IMR-90 (cell line): ENCODE measurements around the gene ABTB2. TPM values are rescaled to one million over a fixed set of nuclear protein-coding genes. Genes with fewer than 3 reads are reported as not detected.

Source experiments
- ATAC-seq: fragments of 200-7000 bp; cut with Tn5 transposase; 2 replicates; pipeline ENCODE4 v1.9.1; 2020; ENCODE audit warnings: low read depth, mild to moderate bottlenecking, moderate library complexity
- BruUV-seq: library from RNA; stranded (reverse); fragments of 400-500 nt; replicated peaks from 2 replicates; lab custom pipeline; 2021; lab: Mats Ljungman, UMichigan
- CTCF ChIA-PET: fragments of 300-600 bp; formaldehyde crosslinking; extraction: SDS; loops from one replicate; lab custom pipeline; 2021; ENCODE audit warnings: antibody characterized with exemption; lab: Yijun Ruan, JAX
- POLR2A ChIA-PET: fragments of 300-600 bp; sonication (Branson Sonifier 250); formaldehyde crosslinking; loops from one replicate; lab custom pipeline; 2022; ENCODE audit warnings: antibody characterized with exemption; ENCODE audit not compliant: unreplicated experiment; lab: Charles Lee
- DNase-seq: peaks from one replicate; pipeline ENCODE4 v3.0.0; 2013
- H2AFZ ChIP-seq: replicated peaks from 2 replicates; pipeline ENCODE3; 2013; ENCODE audit warnings: low read length, mild to moderate bottlenecking; ENCODE audit not compliant: poor library complexity
- H2AK5ac ChIP-seq: 2 replicates; pipeline ENCODE4 v1.6.1; 2013; ENCODE audit warnings: low read depth, low read length, inconsistent platforms
- H2AK9ac ChIP-seq: replicated peaks from 2 replicates; pipeline ENCODE3; 2013; ENCODE audit warnings: mild to moderate bottlenecking, low read depth, low read length, moderate library complexity; ENCODE audit not compliant: poor library complexity
- H2BK120ac ChIP-seq: 2 replicates; pipeline ENCODE4 v1.6.1; 2013; ENCODE audit warnings: low read depth, low read length, inconsistent platforms
- H2BK15ac ChIP-seq: 3 replicates; pipeline ENCODE4 v1.6.1; 2013; ENCODE audit warnings: low read depth, low read length, inconsistent platforms
- H2BK20ac ChIP-seq: 2 replicates; pipeline ENCODE4 v1.6.1; 2013; ENCODE audit warnings: low read depth, mild to moderate bottlenecking, inconsistent platforms, low read length, moderate library complexity
- H2BK5ac ChIP-seq: 2 replicates; pipeline ENCODE4 v1.6.1; 2013; ENCODE audit warnings: mild to moderate bottlenecking, low read depth, low read length, inconsistent platforms; ENCODE audit not compliant: poor library complexity, severe bottlenecking
- H3K14ac ChIP-seq: replicated peaks from 2 replicates; pipeline ENCODE4 v1.6.1; 2013; ENCODE audit warnings: low read depth, low read length, inconsistent platforms
- H3K18ac ChIP-seq: 2 replicates; pipeline ENCODE4 v1.6.1; 2013; ENCODE audit warnings: low read depth, low read length, control low read depth
- H3K23ac ChIP-seq: 2 replicates; pipeline ENCODE4 v1.6.1; 2013; ENCODE audit warnings: low read depth, low read length, inconsistent platforms
- H3K27ac ChIP-seq: 2 replicates; pipeline ENCODE4 v1.5.1; 2013; ENCODE audit warnings: mild to moderate bottlenecking, control low read depth, low read length; ENCODE audit not compliant: insufficient read depth
- H3K27me3 ChIP-seq: 2 replicates; pipeline ENCODE4 v1.6.1; 2013; ENCODE audit warnings: low read length; ENCODE audit not compliant: control insufficient read depth, insufficient read depth
- H3K36me3 ChIP-seq: 2 replicates; pipeline ENCODE4 v1.6.1; 2013; ENCODE audit warnings: low read length, mixed read lengths; ENCODE audit not compliant: control insufficient read depth, insufficient read depth
- H3K4ac ChIP-seq: 2 replicates; pipeline ENCODE4 v1.6.1; 2013; ENCODE audit warnings: low read depth, low read length, inconsistent platforms
- H3K4me1 ChIP-seq: 2 replicates; pipeline ENCODE4 v1.6.1; 2013; ENCODE audit warnings: low read length, mixed read lengths; ENCODE audit not compliant: control insufficient read depth, insufficient read depth
- H3K4me2 ChIP-seq: 2 replicates; pipeline ENCODE4 v1.6.1; 2013; ENCODE audit warnings: low read depth, mild to moderate bottlenecking, control low read depth, low read length, moderate library complexity
- H3K4me3 ChIP-seq: 2 replicates; pipeline ENCODE4 v1.5.1; 2013; ENCODE audit warnings: low read depth, mild to moderate bottlenecking, control low read depth, low read length, moderate library complexity; ENCODE audit not compliant: insufficient read depth
- H3K56ac ChIP-seq: 2 replicates; pipeline ENCODE4 v1.6.1; 2013; ENCODE audit warnings: low read length, inconsistent platforms; ENCODE audit not compliant: insufficient read depth; ENCODE audit errors: extremely low read depth
- H3K79me1 ChIP-seq, 2 experiments: 2 replicates each; pipeline ENCODE4 v1.6.1; 2013; ENCODE audit warnings: low read length in 2 of 2, inconsistent platforms in 1 of 2, low read depth in 1 of 2
- H3K9ac ChIP-seq: 2 replicates; pipeline ENCODE4 v1.6.1; 2013; ENCODE audit warnings: low read depth, low read length, control low read depth
- H3K9me1 ChIP-seq: 2 replicates; pipeline ENCODE4 v1.6.1; 2013; ENCODE audit warnings: low read length, inconsistent platforms; ENCODE audit not compliant: insufficient read depth
- H3K9me3 ChIP-seq: 2 replicates; pipeline ENCODE4 v1.6.1; 2013; ENCODE audit warnings: low read length; ENCODE audit not compliant: control insufficient read depth, insufficient read depth
- H4K20me1 ChIP-seq: 2 replicates; pipeline ENCODE4 v1.6.1; 2013; ENCODE audit warnings: low read length, inconsistent platforms; ENCODE audit not compliant: insufficient read depth
- H4K5ac ChIP-seq: 2 replicates; pipeline ENCODE4 v1.6.1; 2013; ENCODE audit warnings: mild to moderate bottlenecking, low read depth, low read length, control low read depth
- H4K8ac ChIP-seq, 2 experiments: 2 replicates each; pipeline ENCODE4 v1.6.1; 2013; ENCODE audit warnings: low read depth in 2 of 2, low read length in 2 of 2, control low read depth in 1 of 2, inconsistent platforms in 1 of 2
- H4K91ac ChIP-seq: 2 replicates; pipeline ENCODE4 v1.6.1; 2013; ENCODE audit warnings: low read depth, low read length, inconsistent platforms; ENCODE audit not compliant: insufficient read depth
- CEBPB ChIP-seq: IDR thresholded peaks from 2 replicates; pipeline ENCODE4 v1.6.1; 2012; ENCODE audit warnings: low read depth, low read length, improper control_type of control experiment
- CHD1 ChIP-seq: IDR thresholded peaks from 2 replicates; pipeline ENCODE4 v1.6.1; 2012; ENCODE audit warnings: low read depth, low read length, improper control_type of control experiment
- FOS ChIP-seq: fragments of 150-350 bp; IDR thresholded peaks from 2 replicates; pipeline ENCODE4 v1.6.1; 2016; ENCODE audit warnings: low read depth, low read length
- NFE2L2 ChIP-seq: fragments of 150-350 bp; IDR thresholded peaks from 2 replicates; pipeline ENCODE4 v1.6.1; 2016; ENCODE audit warnings: low read depth, mild to moderate bottlenecking, low read length
- RCOR1 ChIP-seq: IDR thresholded peaks from 2 replicates; pipeline ENCODE4 v1.6.1; 2012; ENCODE audit warnings: mild to moderate bottlenecking, low read length, improper control_type of control experiment; ENCODE audit not compliant: insufficient replicate concordance
- SMC3 ChIP-seq: fragments of 150-350 bp; IDR thresholded peaks from 2 replicates; pipeline ENCODE4 v1.6.1; 2016; ENCODE audit warnings: low read depth, mild to moderate bottlenecking, antibody characterized with exemption, low read length, moderate library complexity
- WGBS, 2 experiments: methylation state at CpG; one replicate each; pipeline versions ENCODE4 v1.1.5 to v1.1.7; 2013; ENCODE audit warnings: missing lambda C conversion rate in 2 of 2; ENCODE audit not compliant: insufficient read length in 1 of 2; ENCODE audit errors: extremely low coverage in 2 of 2; 5-methylcytosine and 5-hydroxymethylcytosine counted together
- dilution Hi-C: fragments of 300-500 bp; cut with HindIII; formaldehyde crosslinking; loops from one replicate; pipeline ENCODE4 v1.14.3; 2018; ENCODE audit warnings: low sequenced_read_pairs; ENCODE audit not compliant: unreplicated experiment
- in situ Hi-C: fragments of 300-500 bp; cut with MboI; formaldehyde crosslinking; loops from 3 replicates; pipeline ENCODE4 v1.14.3; 2019; ENCODE audit warnings: low sequenced_read_pairs, inconsistent platforms, mixed read lengths
- intact Hi-C: fragments of 100-400 bp; cut with micrococcal nuclease; formaldehyde crosslinking; loops from 2 replicates; pipeline ENCODE4 v1.10.0; 2022
- polyA plus RNA-seq, 3 experiments: library from polyadenylated mRNA; depleted of rRNA; stranded (reverse); fragments of >200 nt; gene quantifications; 2 replicates each; pipeline ENCODE4 v1.2.3, GENCODE V29; 2012; ENCODE audit warnings: low replicate concordance in 1 of 3
- total RNA-seq: library from RNA; depleted of rRNA; stranded (reverse); fragments of >200 nt; gene quantifications from 2 replicates; pipeline ENCODE4 v1.2.3, GENCODE V29; 2012

The ABTB2 gene
- total and polyA plus RNA-seq, 2 of the 4 experiments (the other 2 are of a cell fraction) = 0.18 to 2.0 TPM

DNA sequence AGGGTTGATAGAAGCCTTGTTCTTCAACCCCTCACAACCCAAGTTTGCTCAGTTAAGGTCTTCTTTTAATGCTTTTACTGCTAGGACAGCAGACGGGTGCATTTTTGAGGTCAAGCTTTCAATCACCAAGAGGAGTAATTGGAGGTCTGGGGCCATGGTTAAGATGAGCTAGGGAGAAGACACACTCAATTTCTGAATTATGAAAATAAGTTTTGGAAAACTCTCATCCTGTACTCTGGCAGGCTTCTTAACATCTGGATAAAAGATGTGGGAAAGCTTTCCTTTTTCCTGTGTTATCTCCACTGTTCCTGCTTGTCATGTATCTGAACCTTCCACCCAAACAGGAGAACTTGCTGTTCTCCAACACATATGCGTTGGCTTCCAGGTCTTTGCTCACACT is 9.7 kb downstream of the ABTB2 start:
- no peak overlapping the region for H4K8ac ChIP-seq
- H4K20me1 ChIP-seq = peaks cover 10% of the 10 kb centered on the region; the same call in 1 of the 2 replicates
- H3K23ac ChIP-seq = no peak overlapping the region
- H3K4me1 ChIP-seq = peaks cover 22% of the 10 kb centered on the region
- 100% methylated on average over 1 of the region's 2 CpGs; no CpG with 5 or more reads in 1 of the 2 experiments for WGBS, 2 experiments
- ChIA-PET POLR2A (no interaction called here), CTCF (interaction anchor here (1.9 kb wide), 1 partner anchor 10 kb away, joined by 4 read pairs; the partner anchor contains the start of gene ABTB2)
- H3K18ac ChIP-seq = no peak overlapping the region
- in situ Hi-C loops = no loop called here
- TF ChIP-seq CHD1 (no peak), FOS (no peak), NFE2L2 (no peak), SMC3 (no peak), RCOR1 (no peak), CEBPB (no peak)
- H3K4me3 ChIP-seq = no peak overlapping the region
- no TSS peak for BruUV-seq
- no peak overlapping the region for H3K27ac ChIP-seq
- H3K9ac ChIP-seq = no peak overlapping the region
- DNase-seq (no peak), ATAC-seq (no peak)
- H2AK5ac ChIP-seq = no peak overlapping the region
- no peak overlapping the region for H3K56ac ChIP-seq
- intact Hi-C loops = no loop called here
- no peak overlapping the region for H4K5ac ChIP-seq
- H3K27me3 ChIP-seq = peaks cover 8% of the 10 kb centered on the region
- H4K91ac ChIP-seq = no peak overlapping the region
- H3K36me3 ChIP-seq = no peaks in the 10 kb centered on the region
- H2BK15ac ChIP-seq = no peak overlapping the region
- no peak overlapping the region for H2BK20ac ChIP-seq
- dilution Hi-C loops = loop anchor here (25.0 kb wide), 1 partner anchor 161 kb away; no protein-coding TSS in a partner anchor
- H3K9me1 ChIP-seq = peaks cover 26% of the 10 kb centered on the region
- no peak overlapping the region for H2AFZ ChIP-seq
- H3K4ac ChIP-seq = no peak overlapping the region
- no peaks in the 10 kb centered on the region for H3K79me1 ChIP-seq
- no peak overlapping the region for H3K4me2 ChIP-seq
- no peaks in the 10 kb centered on the region for H3K9me3 ChIP-seq
- no peak overlapping the region for H3K14ac ChIP-seq
- H2AK9ac ChIP-seq = no peak overlapping the region
- H2BK120ac ChIP-seq = no peak overlapping the region
- no peak overlapping the region for H2BK5ac ChIP-seq
